HG02943 (cell line): Measurements from ENCODE around the gene PNPLA2.

Source experiments
- ATAC-seq: cut with Tn5 transposase; IDR thresholded peaks from one replicate; pipeline ENCODE4 v1.9.1; 2021; ENCODE audit warnings: mild to moderate bottlenecking, low read depth, moderate library complexity; ENCODE audit not compliant: unreplicated experiment

The PNPLA2 gene

DNA sequence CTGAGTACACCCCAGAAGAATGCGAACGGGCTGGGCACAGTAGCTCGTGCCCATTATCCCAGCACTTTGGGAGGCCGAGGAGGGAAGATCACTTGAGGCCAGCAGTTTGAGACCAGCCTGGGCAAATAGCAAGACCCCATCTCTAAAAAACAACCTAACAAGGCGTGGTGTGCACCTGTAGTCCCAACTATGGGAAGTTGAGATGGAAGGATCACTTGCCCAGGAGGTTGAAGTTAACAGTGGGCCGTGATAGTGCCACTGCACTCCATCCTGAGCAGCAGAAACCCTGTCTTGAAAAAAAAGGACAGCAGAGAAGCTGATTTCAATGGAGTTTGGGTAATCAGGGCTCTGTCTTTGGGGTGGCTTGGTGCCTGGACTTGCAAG, 5.7 kb upstream of the PNPLA2 start:
- ATAC-seq, result no peak

- no peak for ATAC-seq
Measured at GRCh38 chr11:813456-814096, 5.1 kb upstream of the PNPLA2 start.

DNA sequence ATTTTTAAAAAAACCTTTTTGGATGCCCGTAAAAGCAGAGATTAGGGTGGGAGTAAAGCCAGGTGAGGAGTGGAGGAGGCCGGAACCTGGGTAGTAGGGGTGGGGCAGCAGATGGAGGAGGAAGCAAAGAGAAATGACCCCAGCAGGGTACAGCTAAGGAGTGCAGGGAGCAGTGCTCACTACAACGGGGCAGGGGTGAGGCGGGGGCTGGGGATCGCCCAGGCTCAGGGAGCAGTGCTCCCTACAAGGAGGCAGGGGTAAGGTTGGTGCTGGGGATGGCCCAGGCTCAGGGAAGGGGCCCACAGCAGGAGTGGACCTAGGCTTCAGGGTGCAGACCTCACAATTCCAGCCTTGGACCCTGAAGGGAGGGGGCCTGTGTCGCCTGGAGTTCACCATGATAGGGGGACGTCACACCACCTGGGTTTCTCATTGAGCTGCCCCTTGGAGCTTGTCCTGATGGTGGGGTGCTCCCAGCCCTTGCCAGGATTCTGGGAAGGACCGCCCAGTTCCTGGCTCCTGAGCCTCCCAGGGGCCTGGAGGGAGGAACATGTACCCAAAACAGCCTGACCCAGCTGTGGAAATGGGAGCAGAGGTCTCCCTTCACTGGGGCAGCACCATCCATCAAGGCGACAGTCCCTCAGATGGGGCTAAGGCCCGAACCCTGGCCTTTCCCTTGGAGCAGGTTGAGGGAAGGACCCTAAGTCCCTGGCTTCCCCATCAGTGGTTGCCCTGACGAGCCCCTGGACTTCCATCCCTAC, 2.9 kb upstream of the PNPLA2 start:
- no peak for ATAC-seq

DNA sequence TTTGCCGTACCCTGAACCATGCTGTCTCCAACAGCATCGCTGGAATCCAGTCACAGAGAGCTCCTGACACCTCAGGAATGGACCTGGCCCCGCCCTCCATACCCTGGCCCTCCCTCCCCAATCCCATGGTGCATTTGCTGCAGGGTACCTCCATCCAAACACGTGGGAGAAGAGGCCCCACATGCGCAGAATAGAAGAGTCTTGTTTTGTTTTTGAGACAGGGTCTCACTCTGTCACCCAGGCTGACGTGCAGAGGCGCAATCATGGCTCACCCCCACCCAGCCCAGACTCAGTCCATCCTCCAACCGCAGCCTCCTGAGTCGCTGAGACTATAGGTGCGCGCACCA, 2.3 kb upstream of the PNPLA2 start:
- ATAC-seq, result no peak

DNA sequence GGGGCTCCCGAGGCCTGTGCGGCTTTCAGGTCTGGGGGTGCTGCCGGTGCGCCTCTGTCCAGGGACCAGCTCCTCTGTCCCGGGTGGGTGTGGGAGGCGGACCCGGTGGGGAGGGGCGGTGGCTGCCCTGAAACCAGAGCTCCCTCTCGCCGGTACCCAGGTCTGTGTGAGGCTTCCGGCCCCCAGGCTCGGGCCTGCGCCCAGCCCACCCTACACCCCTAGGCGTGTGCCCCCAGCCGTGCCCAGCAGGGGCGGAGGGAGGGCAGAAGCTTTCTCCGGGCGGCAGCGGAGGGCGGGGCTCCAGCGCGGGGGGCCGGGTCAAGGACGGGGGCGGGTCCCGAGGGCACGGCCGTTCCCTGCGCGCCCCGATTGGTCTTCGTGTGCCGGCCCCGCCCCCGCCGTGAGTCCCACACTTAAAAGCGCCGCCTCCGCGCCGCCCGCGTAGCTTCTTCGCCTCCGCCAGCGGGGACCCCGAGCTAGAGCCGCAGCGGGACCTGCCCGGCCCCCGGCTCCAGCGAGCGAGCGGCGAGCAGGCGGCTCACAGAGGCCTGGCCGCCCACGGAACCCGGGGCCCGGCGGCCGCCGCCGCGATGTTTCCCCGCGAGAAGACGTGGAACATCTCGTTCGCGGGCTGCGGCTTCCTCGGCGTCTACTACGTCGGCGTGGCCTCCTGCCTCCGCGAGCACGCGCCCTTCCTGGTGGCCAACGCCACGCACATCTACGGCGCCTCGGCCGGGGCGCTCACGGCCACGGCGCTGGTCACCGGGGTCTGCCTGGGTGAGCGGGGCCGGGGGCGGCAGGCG, 616 bp downstream of the PNPLA2 start:
- ATAC-seq, result peak; percentile 56

GRCh38 chr11:819943-820649, 1.4 kb downstream of the PNPLA2 start:
- ATAC-seq, result peak; percentile 53

- ATAC-seq, result no peak
Measured at GRCh38 chr11:820655-821511, 2.2 kb downstream of the PNPLA2 start.

GRCh38 chr11:821512-822371, 3.0 kb downstream of the PNPLA2 start:
- no peak for ATAC-seq

GRCh38 chr11:823441-824291, 5.0 kb downstream of the PNPLA2 start:
- ATAC-seq, result no peak

- no peak for ATAC-seq
Measured at GRCh38 chr11:824292-824880, 5.7 kb downstream of the PNPLA2 start.

- ATAC-seq, result no peak
Measured at GRCh38 chr11:824942-825341, 6.2 kb downstream of the PNPLA2 start.

DNA sequence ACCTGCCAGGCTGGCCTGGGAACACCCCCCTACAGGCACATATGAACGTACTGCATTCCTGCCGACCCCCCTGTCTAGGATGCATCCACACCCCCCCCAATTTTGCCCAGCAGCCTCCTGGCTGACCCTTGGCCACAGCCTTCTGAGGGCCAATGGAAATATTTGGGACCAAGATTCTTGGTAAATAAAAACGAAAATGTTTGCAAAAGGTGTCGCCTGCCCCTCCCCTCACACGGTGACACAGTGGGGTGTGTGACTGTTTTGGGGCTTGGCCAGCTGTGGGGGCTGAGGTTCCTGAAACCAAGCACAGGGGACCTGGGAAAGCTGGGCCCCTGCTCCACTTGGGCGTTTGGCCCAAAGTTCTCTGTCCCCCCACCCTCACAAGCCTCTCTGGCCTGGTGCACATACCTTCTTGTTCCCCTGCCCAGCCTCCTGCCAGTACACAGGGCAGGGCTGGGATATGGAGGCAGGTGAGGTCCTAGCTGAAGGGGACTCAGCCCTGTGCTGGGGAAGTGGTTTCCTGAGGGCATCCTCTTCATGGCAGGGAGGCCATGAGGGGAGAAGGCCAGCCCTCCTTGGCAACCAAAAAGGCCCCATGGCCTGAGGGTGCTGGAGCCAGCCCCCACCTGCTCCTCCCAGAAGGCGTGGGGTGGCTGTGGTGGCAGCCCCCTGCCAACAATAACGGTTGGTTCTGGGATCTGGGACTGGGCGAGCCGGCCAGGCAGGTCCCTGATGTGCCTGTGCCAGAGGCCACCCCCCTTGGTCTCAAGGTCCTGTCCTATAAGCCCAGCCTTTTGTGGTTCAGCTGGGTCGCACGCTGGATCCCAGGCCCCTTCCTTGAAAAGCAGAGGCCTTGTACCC, 6.9 kb downstream of the PNPLA2 start:
- ATAC-seq, result no peak

DNA sequence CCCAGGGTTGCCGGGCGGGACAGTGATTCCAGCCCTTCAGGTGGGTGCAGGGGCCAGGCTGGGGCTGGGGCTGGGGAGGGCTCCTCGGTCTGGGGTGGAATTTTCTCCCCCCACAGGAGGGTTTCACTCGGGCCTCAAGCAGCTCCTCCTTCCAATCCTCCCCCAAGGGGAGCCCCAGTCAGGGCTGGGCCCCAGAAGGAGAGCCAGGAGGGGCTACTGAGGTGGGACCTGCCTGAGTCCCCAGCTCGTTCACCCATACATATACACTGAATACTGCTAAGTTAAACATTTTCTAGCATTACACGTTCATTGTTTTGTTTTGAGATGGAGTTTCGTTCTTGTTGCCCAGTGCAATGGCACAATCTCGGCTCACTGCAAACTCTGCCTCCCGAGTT, 7.5 kb downstream of the PNPLA2 start:
- no peak for ATAC-seq

DNA sequence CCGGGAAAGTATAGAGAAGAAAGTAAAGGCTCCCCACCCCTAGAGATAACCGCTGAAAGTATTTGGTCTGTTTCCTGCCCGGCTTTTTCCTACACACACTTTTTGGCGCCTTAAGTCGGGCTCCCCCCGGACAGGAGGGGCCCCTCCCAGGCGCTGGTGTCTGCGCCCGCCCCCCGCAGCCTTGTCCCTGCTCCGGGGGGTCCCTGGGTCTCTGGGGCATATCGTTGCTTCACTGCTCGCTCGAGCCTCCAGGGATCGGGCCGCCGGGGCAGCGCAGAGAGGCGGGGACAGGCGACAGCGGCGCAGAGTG, 8.1 kb downstream of the PNPLA2 start:
- no peak for ATAC-seq

DNA sequence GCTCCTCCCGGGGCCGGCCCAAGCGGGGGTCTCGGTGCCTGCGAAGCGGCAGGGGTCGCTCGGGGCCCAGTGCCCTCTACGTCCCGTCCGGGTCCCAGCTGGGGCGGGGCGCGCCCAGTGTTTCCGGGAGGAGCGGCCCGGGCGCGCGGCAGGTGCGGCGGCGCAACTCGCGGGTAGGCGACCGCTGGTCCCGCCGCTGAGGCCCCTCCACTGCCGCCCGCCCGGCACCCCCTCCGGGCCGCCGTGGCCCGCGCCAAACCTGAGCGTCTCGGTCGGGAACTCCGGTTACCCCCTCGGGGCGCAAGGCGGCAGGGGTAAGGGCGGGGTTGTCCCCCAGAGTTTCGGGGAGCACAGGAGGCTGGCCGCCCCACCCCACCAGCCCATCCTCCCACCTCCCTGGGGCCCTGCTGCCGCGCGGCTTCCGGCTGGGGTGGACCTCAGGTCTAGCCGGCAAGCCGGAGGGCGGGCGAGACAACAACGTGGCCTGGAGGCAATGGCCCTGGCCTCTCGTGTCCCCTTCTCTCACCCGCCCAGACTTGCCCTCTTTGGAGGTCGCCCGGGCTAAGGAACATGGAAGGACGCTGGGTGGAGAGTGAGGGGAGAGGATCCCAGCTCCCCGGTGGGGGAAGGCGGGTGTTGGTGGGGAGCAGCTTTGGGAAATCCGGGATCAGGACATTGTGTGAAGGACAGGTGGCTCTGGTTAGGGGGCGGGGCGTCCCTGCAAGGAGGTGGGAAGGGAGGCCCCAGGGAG, 8.6 kb downstream of the PNPLA2 start:
- no peak for ATAC-seq

DNA sequence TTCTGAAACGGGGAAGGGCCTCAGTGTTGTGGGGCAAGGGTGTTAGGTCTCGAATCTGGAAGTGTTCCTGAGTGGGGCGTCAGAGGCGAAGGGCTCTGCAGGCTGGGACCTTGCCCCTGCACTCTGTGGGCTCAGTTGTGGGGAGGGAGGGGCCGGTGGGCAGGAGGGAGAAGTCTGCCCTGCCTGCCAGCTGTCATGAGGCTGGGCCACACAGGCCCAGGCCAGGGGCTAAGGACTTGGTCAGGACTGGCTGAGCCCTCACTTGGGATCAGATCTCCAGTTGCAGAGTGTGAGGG, 9.1 kb downstream of the PNPLA2 start, which contains the start of gene CRACR2B:
Gene CRACR2B, plus strand, starts transcription at position 23 of the 296 bp plus-strand sequence. CDS start 689 bp downstream, outside the sequence.
- no peak for ATAC-seq
